Measurements from ENCODE around the gene TOP2B.

The TOP2B gene

DNA sequence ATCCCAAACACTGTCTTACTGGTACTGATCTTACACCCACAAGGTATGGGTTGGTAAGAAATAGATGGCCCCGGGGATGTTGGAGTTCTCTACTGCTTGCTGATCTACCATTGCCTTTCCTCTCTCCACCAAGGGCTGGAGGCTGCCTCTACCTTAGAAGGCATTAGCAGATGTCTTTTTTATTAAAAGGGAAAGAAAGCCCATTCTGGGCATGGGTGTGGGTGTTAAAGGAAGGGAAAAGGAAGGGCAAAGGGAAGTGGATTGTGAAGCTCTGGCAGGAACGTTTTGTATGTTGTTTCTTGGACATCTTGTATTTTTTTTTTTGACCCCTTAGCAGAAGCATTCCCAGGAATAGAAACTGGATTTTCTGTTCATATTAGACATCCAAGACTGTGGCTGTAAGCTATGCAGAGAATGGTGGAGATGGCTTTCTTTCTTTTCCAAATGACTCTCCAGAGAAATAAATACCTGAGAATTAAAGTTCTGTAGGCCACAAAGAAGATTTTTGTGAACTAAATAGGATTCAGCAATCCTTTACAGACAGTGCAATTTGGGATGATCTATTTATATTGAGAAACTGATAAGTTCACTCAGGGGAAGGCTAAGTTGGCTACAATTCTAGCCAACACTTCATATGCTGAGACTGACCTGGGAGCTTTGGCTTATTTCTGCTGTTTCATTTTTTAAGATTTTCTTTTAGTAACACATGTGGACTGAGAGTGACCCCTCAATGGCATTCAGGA is 108.8 kb downstream of the TOP2B start:
- DNase-seq: no peak

DNA sequence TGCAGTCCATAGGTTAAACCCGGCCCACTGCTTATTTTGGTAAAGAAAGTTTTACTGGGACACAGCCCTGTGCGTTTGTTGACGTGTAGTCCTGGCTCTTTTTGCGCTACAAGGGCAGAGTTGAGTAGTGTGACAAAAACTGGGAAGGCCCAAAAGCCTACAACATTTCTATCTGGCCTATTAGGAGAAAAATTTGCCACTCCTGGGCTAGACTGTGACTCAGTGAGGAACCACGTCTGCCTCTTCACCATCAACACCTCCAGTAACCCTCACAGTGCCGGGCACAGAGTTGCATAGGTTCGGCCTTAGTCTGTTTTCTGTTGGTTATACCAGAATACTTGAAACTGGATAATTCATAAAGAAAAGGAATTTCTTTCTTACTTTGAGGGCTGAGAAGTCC is 110.3 kb downstream of the TOP2B start:
- no peak for DNase-seq

DNA sequence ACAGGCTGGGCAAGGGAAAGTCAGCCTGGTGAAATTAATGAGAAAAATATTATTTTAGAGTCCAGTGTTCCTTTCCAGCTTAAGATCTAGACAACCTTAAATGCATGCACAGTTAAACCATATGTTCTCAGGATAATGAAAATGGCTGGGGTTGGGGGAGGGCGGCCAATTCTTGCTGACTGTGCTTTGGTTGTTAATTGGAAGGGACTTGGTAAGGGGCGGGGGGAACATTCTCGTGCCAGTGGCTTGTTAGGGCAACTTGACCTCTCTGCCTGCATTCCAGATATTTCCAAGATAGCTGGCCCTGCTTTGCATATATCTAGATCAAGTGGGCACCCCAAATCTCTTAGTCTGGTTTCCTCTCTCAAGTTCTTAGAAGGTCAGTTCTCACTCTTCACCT is 112.5 kb downstream of the TOP2B start:
- DNase-seq: no peak

DNA sequence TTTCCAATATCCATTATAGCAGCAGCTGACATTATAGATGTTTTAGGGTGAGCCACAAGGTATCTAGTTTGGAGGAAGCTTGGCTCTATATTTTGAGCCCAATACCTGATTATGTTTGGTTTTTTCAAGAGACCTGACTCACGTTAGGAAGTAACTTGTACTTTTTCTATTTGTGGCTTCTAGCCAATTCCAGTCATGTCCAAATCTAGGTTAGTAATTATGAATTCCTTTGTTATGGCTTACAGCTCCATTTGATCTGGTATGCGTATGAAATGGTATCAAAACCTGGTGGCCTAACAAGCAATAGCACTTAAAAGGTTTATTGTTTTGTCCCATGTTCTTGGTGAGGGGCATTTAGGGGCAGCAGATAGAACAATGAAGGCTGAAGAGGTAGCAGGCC is 115.9 kb downstream of the TOP2B start:
- no peak for DNase-seq

DNA sequence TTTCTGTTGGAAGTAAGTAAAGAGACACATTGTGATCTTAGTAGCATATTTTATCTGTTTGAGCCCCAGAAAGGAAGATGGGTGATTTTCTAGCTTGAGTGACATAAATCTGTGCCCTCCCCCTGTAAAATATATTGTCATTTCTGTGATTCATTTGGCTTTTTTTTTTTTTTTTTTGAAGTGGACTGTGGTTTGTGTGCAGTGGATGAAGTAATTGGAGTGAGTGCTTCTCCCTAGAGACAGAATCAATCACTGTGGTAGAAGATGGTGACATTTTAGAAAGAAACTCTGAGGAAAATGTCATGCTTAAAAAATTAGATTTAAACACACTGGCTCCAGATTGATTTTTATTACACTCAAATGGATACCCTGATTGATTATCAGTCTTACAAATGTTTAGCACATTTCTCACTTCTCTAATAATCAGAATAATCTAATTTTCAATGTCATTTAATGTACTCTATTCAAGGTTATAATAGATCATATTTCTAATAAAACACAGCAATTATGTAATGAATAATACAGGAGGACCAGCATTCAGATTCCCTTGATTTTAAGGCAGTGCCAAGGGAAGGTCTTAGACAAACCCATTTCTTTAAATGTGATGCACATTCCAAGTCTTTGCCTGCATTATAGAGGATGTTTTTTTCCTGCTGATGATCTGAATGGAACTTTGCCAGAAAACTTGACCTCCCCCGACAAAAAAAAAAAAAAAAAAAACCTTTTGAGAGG is 116.6 kb downstream of the TOP2B start:
- no peak for DNase-seq
